NCI-H748 (cell line): ENCODE measurements around the gene LEO1.
A peak's percentile ranks its signal among the peaks of the same experiment; 100 is the strongest.

Source experiments
- DNase-seq: peaks from one replicate; lab custom pipeline; 2025; ENCODE audit not compliant: unreplicated experiment; lab: John Stamatoyannopoulos, UW

Gene LEO1

GRCh38 chr15:51932161-51932560 is 39.4 kb downstream of the LEO1 start:
- no peak for DNase-seq

- no peak for DNase-seq
These were observed 39.9 kb downstream of the LEO1 start for GRCh38 chr15:51931638-51932037.

- no peak for DNase-seq
These were observed 40.6 kb downstream of the LEO1 start for GRCh38 chr15:51931016-51931415.

GRCh38 chr15:51926809-51927208 is 44.8 kb downstream of the LEO1 start:
- DNase-seq: no peak

- DNase-seq: no peak
These were observed 47.2 kb downstream of the LEO1 start for GRCh38 chr15:51924156-51925068.

- DNase-seq: peak; percentile 37
These were observed 54.1 kb downstream of the LEO1 start for GRCh38 chr15:51917493-51917892.

- DNase-seq: no peak
These were observed 59.0 kb downstream of the LEO1 start for GRCh38 chr15:51912528-51912927.

- no peak for DNase-seq
These were observed 62.0 kb downstream of the LEO1 start for GRCh38 chr15:51909584-51909983.

- no peak for DNase-seq
These were observed 63.3 kb downstream of the LEO1 start for GRCh38 chr15:51908316-51908715.

GRCh38 chr15:51907136-51907862 is 64.3 kb downstream of the LEO1 start:
- DNase-seq: no peak

- DNase-seq: no peak
These were observed 66.6 kb downstream of the LEO1 start for GRCh38 chr15:51904931-51905330.

GRCh38 chr15:51904421-51904820 is 67.2 kb downstream of the LEO1 start:
- no peak for DNase-seq

GRCh38 chr15:51889486-51889885 is 82.1 kb downstream of the LEO1 start:
- DNase-seq: no peak

GRCh38 chr15:51888593-51889195 is 82.9 kb downstream of the LEO1 start:
- peak; percentile 8 for DNase-seq
